HepG2 (cell line): ENCODE results near the gene UVSSA. TPM values are rescaled to one million over a fixed set of nuclear protein-coding genes. Genes with fewer than 3 reads are reported as not detected.
A peak's percentile ranks its signal among the peaks of the same experiment; 100 is the strongest.

Experiments used
- ATF7-NPFF ChIP-seq: sonication (generic); formaldehyde crosslinking; IDR thresholded peaks from 2 replicates; pipeline ENCODE4 v1.8.1; 2023; ENCODE audit warnings: mild to moderate bottlenecking, low read depth, missing genetic modification reagents, moderate library complexity
- DDIT3 ChIP-seq: sonication (generic); formaldehyde crosslinking; IDR thresholded peaks from 2 replicates; pipeline ENCODE4 v1.4.0; 2020; ENCODE audit warnings: mild to moderate bottlenecking, missing genetic modification reagents
- DR1 ChIP-seq: sonication (generic); formaldehyde crosslinking; IDR thresholded peaks from 2 replicates; pipeline ENCODE4 v1.8.0; 2021; ENCODE audit warnings: mild to moderate bottlenecking, missing genetic modification reagents, inconsistent platforms
- EHMT2 ChIP-seq: fragments of 200-600 bp; sonication (generic); IDR thresholded peaks from 2 replicates; pipeline ENCODE4 v1.7.0; 2017; ENCODE audit warnings: antibody characterized with exemption, low read depth, low read length, borderline replicate concordance
- HIVEP1 ChIP-seq: sonication (generic); formaldehyde crosslinking; IDR thresholded peaks from 2 replicates; pipeline ENCODE4 v1.4.0; 2020; ENCODE audit warnings: mild to moderate bottlenecking, missing genetic modification reagents
- HNRNPLL ChIP-seq: fragments of 200-400 bp; formaldehyde crosslinking; IDR thresholded peaks from 2 replicates; pipeline ENCODE4 v1.6.1; 2017; ENCODE audit warnings: mild to moderate bottlenecking, low read depth, low read length; ENCODE audit not compliant: poor library complexity, severe bottlenecking
- IKZF5 ChIP-seq: IDR thresholded peaks from 2 replicates; pipeline ENCODE4 v1.6.1; 2018; ENCODE audit warnings: missing genetic modification reagents, mild to moderate bottlenecking, missing compliant biosample characterization
- MAZ ChIP-seq, 2 experiments: sonication (generic) in 1 of 2; formaldehyde crosslinking in 1 of 2; IDR thresholded peaks; 2 replicates each; pipeline versions ENCODE4 v1.5.0 to v1.6.1; 2012 to 2020; ENCODE audit warnings: low read depth in 2 of 2, mild to moderate bottlenecking in 2 of 2, borderline replicate concordance in 1 of 2, improper control_type of control experiment in 1 of 2, low read length in 1 of 2, missing genetic modification reagents in 1 of 2, moderate library complexity in 1 of 2
- RXRB ChIP-seq: IDR thresholded peaks from 2 replicates; pipeline ENCODE4 v1.6.1; 2016; ENCODE audit warnings: borderline replicate concordance, missing genetic modification reagents, missing compliant biosample characterization
- SMC3 ChIP-seq: IDR thresholded peaks from 2 replicates; pipeline ENCODE4 v1.6.1; 2011; ENCODE audit warnings: low read length, improper control_type of control experiment
- SRSF1 ChIP-seq: fragments of 200-400 bp; formaldehyde crosslinking; optimal IDR thresholded peaks from 2 replicates; pipeline ENCODE3; 2017; ENCODE audit warnings: mild to moderate bottlenecking, low read depth, low read length, moderate library complexity
- XBP1 ChIP-seq: sonication (generic); formaldehyde crosslinking; IDR thresholded peaks from 2 replicates; pipeline ENCODE4 v1.5.0; 2020; ENCODE audit warnings: missing genetic modification reagents
- ZBTB38 ChIP-seq: sonication (generic); formaldehyde crosslinking; IDR thresholded peaks from 2 replicates; pipeline ENCODE4 v1.5.1; 2020; ENCODE audit warnings: mild to moderate bottlenecking, missing genetic modification reagents
- ZFP36 ChIP-seq: fragments of 150-350 bp; IDR thresholded peaks from 2 replicates; pipeline ENCODE4 v1.6.1; 2018; ENCODE audit warnings: borderline replicate concordance, low read length, low read depth; ENCODE audit not compliant: partially characterized antibody
- ZNF124 ChIP-seq: sonication (generic); formaldehyde crosslinking; IDR thresholded peaks from 2 replicates; pipeline ENCODE4 v1.4.0; 2020; ENCODE audit warnings: missing genetic modification reagents
- ZNF543 ChIP-seq: sonication (generic); formaldehyde crosslinking; IDR thresholded peaks from 2 replicates; pipeline ENCODE4 v1.4.0; 2020; ENCODE audit warnings: mild to moderate bottlenecking, missing genetic modification reagents
- ZNF549 ChIP-seq: sonication (generic); formaldehyde crosslinking; IDR thresholded peaks from 2 replicates; pipeline ENCODE4 v1.5.0; 2020; ENCODE audit warnings: missing genetic modification reagents
- ZNF629 ChIP-seq: sonication (generic); formaldehyde crosslinking; conservative IDR thresholded peaks from 2 replicates; pipeline ENCODE4 v1.5.0; 2020; ENCODE audit warnings: missing genetic modification reagents
- ZNF768 ChIP-seq: sonication (generic); formaldehyde crosslinking; IDR thresholded peaks from 2 replicates; pipeline ENCODE4 v1.4.0; 2020; ENCODE audit warnings: missing genetic modification reagents
- polyA plus RNA-seq, 8 experiments: library from polyadenylated mRNA; depleted of rRNA in 3 of 8; stranded (reverse) in 7 of 8; unstranded in 1 of 8; fragments of >200 nt; fragmentation: Illumina TruSeq in 4 of 8; extraction: Trizol in 4 of 8; gene quantifications; 2 replicates each; pipeline versions ENCODE4 v1.2.1 to v1.2.3, GENCODE V29; 2011 to 2016; ENCODE audit warnings: low read depth in 4 of 8, missing spikeins in 1 of 8, mixed read lengths in 1 of 8; ENCODE audit not compliant: insufficient read depth in 1 of 8
- total RNA-seq, 5 experiments: library from RNA; depleted of rRNA; stranded (reverse); fragments of >200 nt; fragmentation: Illumina TruSeq; extraction: Trizol; gene quantifications; 2 replicates each; pipeline ENCODE4 v1.2.3, GENCODE V29; 2016; ENCODE audit warnings: low read depth in 1 of 5
- TF ChIP-seq, protein P1 (sequence below): sonication (generic); formaldehyde crosslinking; IDR thresholded peaks from 2 replicates; pipeline ENCODE4 v1.4.0; 2020; ENCODE audit warnings: missing genetic modification reagents, borderline replicate concordance

The UVSSA gene
- total and polyA plus RNA-seq, 2 of the 13 experiments (the other 11 are each of a cell fraction or from before 2014, with no cell fraction given), result 4.6 to 8.4 TPM

DNA sequence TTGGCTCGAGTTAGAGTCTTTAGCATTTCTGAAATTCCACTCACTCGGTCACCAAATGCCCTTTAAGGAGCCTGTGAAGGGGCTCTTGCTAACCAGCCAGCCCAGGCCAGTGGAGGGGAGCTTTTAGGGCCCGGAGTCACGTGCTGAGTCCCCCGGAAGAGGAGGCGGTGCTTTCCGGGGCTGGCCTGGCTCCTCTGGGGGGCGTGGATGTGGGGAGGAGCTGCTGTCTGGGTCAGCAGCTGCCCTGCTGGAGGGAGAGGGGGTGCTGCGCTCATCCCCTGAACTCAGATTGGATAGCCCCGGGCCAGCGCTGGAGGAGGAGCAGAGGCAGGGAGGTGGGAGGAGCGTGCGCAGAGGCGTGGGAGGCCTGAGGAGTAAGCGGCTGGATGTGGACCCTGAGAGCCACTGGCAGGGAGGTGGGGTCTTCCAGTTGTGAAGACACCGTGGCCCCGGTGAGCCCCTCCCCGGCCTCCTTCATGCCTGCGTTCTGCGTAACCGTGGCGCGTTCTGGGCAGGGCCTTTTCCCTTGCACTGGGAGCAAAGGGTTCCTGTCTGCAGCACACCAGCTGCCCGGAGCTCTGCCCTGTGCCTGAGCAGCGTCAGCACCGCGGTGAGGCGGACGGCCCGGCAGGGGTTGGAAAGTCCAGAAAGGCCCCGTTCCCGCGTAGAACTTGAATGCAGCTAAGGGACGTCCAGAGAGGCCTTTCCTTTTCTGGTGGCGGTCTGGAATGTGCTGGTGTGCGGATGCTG lies 37.6 kb upstream of the UVSSA start (continued):
- TF ChIP-seq ZNF768 (no peak; the same call in 1 of the 2 replicates), ZNF549 (CRISPR knock-in tag) (no peak), DDIT3 (no peak), RXRB (CRISPR knock-in tag) (peak; percentile 19; the same call in 1 of the 2 replicates), MAZ (IDR thresholded peaks at IDR 0.05; ENCODE audit: borderline replicate concordance, low read depth, low read length) (peak; percentile 81; the same call in 1 of the 2 replicates), MAZ (CRISPR knock-in tag; IDR thresholded peaks at IDR 0.05; ENCODE audit: low read depth) (peak; percentile 61; the same call in 1 of the 2 replicates), ZNF629 (CRISPR knock-in tag) (no peak), XBP1 (CRISPR knock-in tag) (no peak), HIVEP1 (peak; percentile 54; the same call in 1 of the 2 replicates), DR1 (no peak), ZNF124 (no peak), SRSF1 (peak; percentile 64), HNRNPLL (peak; percentile 86), ZNF543 (CRISPR knock-in tag) (no peak), EHMT2 (no peak), IKZF5 (CRISPR knock-in tag) (no peak; the same call in 1 of the 2 replicates), SMC3 (no peak), ZFP36 (no peak), ATF7-NPFF (CRISPR knock-in tag) (peak; percentile 12; the same call in 1 of the 2 replicates), ZBTB38 (CRISPR knock-in tag) (peak; percentile 75)
- TF ChIP-seq, protein P1, sequence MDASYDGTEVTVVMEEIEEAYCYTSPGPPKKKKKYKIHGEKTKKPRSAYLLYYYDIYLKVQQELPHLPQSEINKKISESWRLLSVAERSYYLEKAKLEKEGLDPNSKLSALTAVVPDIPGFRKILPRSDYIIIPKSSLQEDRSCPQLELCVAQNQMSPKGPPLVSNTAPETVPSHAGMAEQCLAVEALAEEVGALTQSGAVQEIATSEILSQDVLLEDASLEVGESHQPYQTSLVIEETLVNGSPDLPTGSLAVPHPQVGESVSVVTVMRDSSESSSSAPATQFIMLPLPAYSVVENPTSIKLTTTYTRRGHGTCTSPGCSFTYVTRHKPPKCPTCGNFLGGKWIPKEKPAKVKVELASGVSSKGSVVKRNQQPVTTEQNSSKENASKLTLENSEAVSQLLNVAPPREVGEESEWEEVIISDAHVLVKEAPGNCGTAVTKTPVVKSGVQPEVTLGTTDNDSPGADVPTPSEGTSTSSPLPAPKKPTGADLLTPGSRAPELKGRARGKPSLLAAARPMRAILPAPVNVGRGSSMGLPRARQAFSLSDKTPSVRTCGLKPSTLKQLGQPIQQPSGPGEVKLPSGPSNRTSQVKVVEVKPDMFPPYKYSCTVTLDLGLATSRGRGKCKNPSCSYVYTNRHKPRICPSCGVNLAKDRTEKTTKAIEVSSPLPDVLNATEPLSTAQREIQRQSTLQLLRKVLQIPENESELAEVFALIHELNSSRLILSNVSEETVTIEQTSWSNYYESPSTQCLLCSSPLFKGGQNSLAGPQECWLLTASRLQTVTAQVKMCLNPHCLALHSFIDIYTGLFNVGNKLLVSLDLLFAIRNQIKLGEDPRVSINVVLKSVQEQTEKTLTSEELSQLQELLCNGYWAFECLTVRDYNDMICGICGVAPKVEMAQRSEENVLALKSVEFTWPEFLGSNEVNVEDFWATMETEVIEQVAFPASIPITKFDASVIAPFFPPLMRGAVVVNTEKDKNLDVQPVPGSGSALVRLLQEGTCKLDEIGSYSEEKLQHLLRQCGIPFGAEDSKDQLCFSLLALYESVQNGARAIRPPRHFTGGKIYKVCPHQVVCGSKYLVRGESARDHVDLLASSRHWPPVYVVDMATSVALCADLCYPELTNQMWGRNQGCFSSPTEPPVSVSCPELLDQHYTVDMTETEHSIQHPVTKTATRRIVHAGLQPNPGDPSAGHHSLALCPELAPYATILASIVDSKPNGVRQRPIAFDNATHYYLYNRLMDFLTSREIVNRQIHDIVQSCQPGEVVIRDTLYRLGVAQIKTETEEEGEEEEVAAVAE (CRISPR knock-in tag), result peak; percentile 53; the same call in 1 of the 2 replicates
